HCT116 (cell line): Measurements from ENCODE around the gene ZNF436.

Source experiments
- EZH2 ChIP-seq: fragments of 200-600 bp; sonication (generic); IDR thresholded peaks from 2 replicates; pipeline ENCODE4 v1.6.1; 2017; ENCODE audit warnings: antibody characterized with exemption, mixed run types
- EZH2phosphoT487 ChIP-seq: fragments of 200-600 bp; IDR thresholded peaks from 2 replicates; pipeline ENCODE4 v1.6.1; 2018; ENCODE audit warnings: antibody characterized with exemption, borderline replicate concordance
- JUND ChIP-seq: IDR thresholded peaks from 2 replicates; pipeline ENCODE4 v1.6.1; 2012
- POLR2A ChIP-seq: IDR thresholded peaks from 2 replicates; pipeline ENCODE4 v1.7.0; 2011; ENCODE audit warnings: borderline replicate concordance; ENCODE audit not compliant: insufficient read depth, insufficient read length; ENCODE audit errors: extremely low read depth
- POLR2AphosphoS5 ChIP-seq: IDR thresholded peaks from 2 replicates; pipeline ENCODE4 v1.6.1; 2011; ENCODE audit warnings: mild to moderate bottlenecking, low read depth, low read length, moderate library complexity
- SIN3A ChIP-seq: IDR thresholded peaks from 2 replicates; pipeline ENCODE4 v1.6.1; 2012; ENCODE audit warnings: low read depth
- SP1 ChIP-seq: IDR thresholded peaks from 2 replicates; pipeline ENCODE4 v1.6.1; 2012; ENCODE audit warnings: low read depth
- SRF ChIP-seq: IDR thresholded peaks from 2 replicates; pipeline ENCODE4 v1.6.1; 2012; ENCODE audit warnings: low read depth
- TCF7L2 ChIP-seq: IDR thresholded peaks from 2 replicates; pipeline ENCODE4 v1.7.0; 2011; ENCODE audit warnings: borderline replicate concordance, inconsistent platforms; ENCODE audit not compliant: insufficient read depth, insufficient read length; ENCODE audit errors: extremely low read depth
- YY1 ChIP-seq: IDR thresholded peaks from 2 replicates; pipeline ENCODE4 v1.6.1; 2011; ENCODE audit warnings: low read length, low read depth, moderate library complexity, mild to moderate bottlenecking; ENCODE audit not compliant: insufficient replicate concordance; ENCODE audit errors: extremely low read depth
- ZBTB33 ChIP-seq: IDR thresholded peaks from 2 replicates; pipeline ENCODE4 v1.6.1; 2011; ENCODE audit warnings: mild to moderate bottlenecking, low read length, moderate library complexity; ENCODE audit not compliant: insufficient replicate concordance; ENCODE audit errors: extremely low read depth
- ZNF274 ChIP-seq: fragments of 200-500 bp; sonication (Bioruptor generic); IDR thresholded peaks from 2 replicates; pipeline ENCODE4 v1.6.1; 2014; ENCODE audit warnings: mild to moderate bottlenecking, low read depth, low read length, inconsistent platforms
- TF ChIP-seq, protein P1 (sequence below), 3 experiments: fragments of 200-600 bp in 1 of 3; sonication (generic) in 1 of 3; IDR thresholded peaks in 2 of 3; conservative IDR thresholded peaks in 1 of 3; 2 replicates each; pipeline ENCODE4 v1.5.1; 2012 to 2017; ENCODE audit warnings: low read depth in 2 of 3, low read length in 2 of 3, antibody characterized with exemption in 1 of 3, borderline replicate concordance in 1 of 3, control low read depth in 1 of 3, mild to moderate bottlenecking in 1 of 3, mixed read lengths in 1 of 3, mixed run types in 1 of 3, moderate library complexity in 1 of 3; ENCODE audit not compliant: insufficient read depth in 1 of 3
- TF ChIP-seq, protein P2 (sequence below): IDR thresholded peaks from 2 replicates; pipeline ENCODE4 v1.6.1; 2012; ENCODE audit warnings: low read depth

- TF ChIP-seq, protein P1, sequence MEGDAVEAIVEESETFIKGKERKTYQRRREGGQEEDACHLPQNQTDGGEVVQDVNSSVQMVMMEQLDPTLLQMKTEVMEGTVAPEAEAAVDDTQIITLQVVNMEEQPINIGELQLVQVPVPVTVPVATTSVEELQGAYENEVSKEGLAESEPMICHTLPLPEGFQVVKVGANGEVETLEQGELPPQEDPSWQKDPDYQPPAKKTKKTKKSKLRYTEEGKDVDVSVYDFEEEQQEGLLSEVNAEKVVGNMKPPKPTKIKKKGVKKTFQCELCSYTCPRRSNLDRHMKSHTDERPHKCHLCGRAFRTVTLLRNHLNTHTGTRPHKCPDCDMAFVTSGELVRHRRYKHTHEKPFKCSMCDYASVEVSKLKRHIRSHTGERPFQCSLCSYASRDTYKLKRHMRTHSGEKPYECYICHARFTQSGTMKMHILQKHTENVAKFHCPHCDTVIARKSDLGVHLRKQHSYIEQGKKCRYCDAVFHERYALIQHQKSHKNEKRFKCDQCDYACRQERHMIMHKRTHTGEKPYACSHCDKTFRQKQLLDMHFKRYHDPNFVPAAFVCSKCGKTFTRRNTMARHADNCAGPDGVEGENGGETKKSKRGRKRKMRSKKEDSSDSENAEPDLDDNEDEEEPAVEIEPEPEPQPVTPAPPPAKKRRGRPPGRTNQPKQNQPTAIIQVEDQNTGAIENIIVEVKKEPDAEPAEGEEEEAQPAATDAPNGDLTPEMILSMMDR (IDR thresholded peaks at IDR 0.05 in 2 of 3, conservative IDR thresholded peaks at IDR 0.05 in 1 of 3; ENCODE audit: borderline replicate concordance in 1 of 3, insufficient read depth in 1 of 3, low read depth in 2 of 3, low read length in 2 of 3) = no peak
- TF ChIP-seq ZNF274 (no peak), EZH2 (no peak), YY1 (no peak), ZBTB33 (no peak), SP1 (no peak), JUND (no peak), POLR2A (no peak), POLR2AphosphoS5 (no peak), SIN3A (no peak), TCF7L2 (no peak), SRF (no peak), EZH2phosphoT487 (no peak)
- TF ChIP-seq, protein P2, sequence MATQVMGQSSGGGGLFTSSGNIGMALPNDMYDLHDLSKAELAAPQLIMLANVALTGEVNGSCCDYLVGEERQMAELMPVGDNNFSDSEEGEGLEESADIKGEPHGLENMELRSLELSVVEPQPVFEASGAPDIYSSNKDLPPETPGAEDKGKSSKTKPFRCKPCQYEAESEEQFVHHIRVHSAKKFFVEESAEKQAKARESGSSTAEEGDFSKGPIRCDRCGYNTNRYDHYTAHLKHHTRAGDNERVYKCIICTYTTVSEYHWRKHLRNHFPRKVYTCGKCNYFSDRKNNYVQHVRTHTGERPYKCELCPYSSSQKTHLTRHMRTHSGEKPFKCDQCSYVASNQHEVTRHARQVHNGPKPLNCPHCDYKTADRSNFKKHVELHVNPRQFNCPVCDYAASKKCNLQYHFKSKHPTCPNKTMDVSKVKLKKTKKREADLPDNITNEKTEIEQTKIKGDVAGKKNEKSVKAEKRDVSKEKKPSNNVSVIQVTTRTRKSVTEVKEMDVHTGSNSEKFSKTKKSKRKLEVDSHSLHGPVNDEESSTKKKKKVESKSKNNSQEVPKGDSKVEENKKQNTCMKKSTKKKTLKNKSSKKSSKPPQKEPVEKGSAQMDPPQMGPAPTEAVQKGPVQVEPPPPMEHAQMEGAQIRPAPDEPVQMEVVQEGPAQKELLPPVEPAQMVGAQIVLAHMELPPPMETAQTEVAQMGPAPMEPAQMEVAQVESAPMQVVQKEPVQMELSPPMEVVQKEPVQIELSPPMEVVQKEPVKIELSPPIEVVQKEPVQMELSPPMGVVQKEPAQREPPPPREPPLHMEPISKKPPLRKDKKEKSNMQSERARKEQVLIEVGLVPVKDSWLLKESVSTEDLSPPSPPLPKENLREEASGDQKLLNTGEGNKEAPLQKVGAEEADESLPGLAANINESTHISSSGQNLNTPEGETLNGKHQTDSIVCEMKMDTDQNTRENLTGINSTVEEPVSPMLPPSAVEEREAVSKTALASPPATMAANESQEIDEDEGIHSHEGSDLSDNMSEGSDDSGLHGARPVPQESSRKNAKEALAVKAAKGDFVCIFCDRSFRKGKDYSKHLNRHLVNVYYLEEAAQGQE = no peak
Observed at GRCh38 chr1:23366598-23366997, 3.0 kb downstream of the ZNF436 start.
